ENCODE measurements around the gene DLAT.
"Not testable (repeated sequence)": the region's sequence is repeated elsewhere in the genome, so short reads cannot be mapped to it uniquely, and the experiment has no call there.

The DLAT gene

DNA sequence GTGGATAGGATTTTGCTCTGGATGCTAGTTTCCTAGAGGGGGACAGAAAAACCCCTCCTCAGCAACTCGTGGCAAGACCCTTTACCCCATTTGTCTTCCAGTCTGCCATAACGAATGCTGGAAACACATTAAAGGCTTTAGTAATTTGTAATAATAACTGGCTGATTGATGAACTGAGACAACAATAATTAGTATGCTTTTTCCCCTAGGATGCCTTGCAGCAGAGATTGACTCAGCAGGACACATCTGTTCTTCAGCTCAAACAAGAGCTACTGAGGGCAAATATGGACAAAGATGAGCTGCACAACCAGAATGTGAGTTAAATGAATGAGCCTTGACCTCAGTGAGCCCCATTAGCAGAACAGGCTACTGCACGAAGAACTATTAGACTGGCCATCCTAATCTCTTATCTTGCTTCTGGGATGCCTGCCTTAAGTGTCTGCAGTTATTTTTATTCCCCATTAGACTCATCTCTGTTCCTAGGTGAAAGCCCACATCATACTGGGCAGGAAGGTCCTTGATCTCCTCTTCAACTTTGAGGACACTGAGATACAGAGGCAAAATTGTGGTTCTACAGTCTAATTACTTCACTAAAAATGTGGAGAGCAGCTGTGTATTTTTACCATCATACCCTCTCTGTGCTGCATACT, 32.9 kb upstream of the DLAT start:
- TF ChIP-seq CTCF (conservative IDR thresholded peaks at IDR 0.05) (no peak), ZFX (IDR thresholded peaks at IDR 0.05) (no peak)
- H3K27ac ChIP-seq, result no peak overlapping the region

DNA sequence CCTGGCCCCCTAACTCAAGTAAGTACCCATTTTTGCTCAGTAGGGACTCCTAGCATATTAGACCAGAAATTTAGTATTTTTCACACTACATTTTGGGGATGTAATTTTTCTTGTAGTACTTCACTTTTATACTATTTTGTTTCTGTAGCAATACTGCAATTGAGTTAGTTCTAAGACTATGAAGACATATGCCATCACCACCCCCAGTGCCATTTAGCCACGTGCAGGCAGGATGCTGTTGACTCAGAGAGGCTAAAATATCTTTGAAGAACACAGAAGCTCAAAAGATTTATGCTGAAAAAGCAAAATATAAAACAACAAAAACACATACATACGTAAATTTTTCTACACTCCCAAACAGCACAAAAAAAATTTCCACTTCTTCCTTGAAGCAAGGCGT, 29.1 kb upstream of the DLAT start:
- no peak overlapping the region for H3K27ac ChIP-seq
- TF ChIP-seq ZFX (IDR thresholded peaks at IDR 0.05) (no peak), CTCF (conservative IDR thresholded peaks at IDR 0.05) (no peak)

GRCh38 chr11:111996669-111997068, 28.5 kb upstream of the DLAT start:
- peak; percentile 50 for TF ChIP-seq CTCF (conservative IDR thresholded peaks at IDR 0.05)
- H3K27ac ChIP-seq, result not testable (repeated sequence)

GRCh38 chr11:111999111-111999510, 26.1 kb upstream of the DLAT start:
- TF ChIP-seq CTCF (conservative IDR thresholded peaks at IDR 0.05), result no peak
- no peak for TF ChIP-seq ZFX (IDR thresholded peaks at IDR 0.05)

DNA sequence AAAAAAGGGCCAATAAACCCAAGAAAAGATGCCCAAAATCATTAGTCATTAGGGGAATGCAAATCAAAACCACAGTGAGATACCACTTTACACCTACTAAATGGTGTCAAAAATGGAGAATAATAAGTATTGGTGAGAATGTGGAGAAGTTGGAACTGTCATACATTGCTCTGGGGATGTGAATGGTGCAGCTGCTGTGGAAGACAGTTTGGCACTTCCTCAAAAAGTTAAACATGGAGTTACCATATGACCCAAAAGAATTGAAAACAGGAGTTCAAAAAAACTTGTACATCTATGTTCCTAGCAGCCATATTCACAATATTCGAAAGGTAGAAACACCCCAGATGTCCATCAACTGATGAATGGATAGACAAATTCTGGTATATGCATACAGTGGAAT, 24.5 kb upstream of the DLAT start:
- H3K27ac ChIP-seq, result no peak overlapping the region
- TF ChIP-seq ZFX (IDR thresholded peaks at IDR 0.05), result no peak
- TF ChIP-seq CTCF (conservative IDR thresholded peaks at IDR 0.05), result no peak

More at GRCh38 chr11:111999111-111999510, 26.1 kb upstream of the DLAT start:
- no peak overlapping the region for H3K27ac ChIP-seq

- no peak overlapping the region for H3K27ac ChIP-seq
These were observed 22.6 kb upstream of the DLAT start for GRCh38 chr11:112002491-112003216.

More at GRCh38 chr11:112002491-112003216, 22.6 kb upstream of the DLAT start:
- TF ChIP-seq CTCF (conservative IDR thresholded peaks at IDR 0.05), result no peak
- no peak for TF ChIP-seq ZFX (IDR thresholded peaks at IDR 0.05)
